Rectal smooth muscle tissue (tissue), 1 donor: Measurements from ENCODE around the gene RHCE.
"Not testable (repeated sequence)": the region's sequence is repeated elsewhere in the genome, so short reads cannot be mapped to it uniquely, and the experiment has no call there.

ENCODE experiments used
- H3K27ac ChIP-seq: one replicate; pipeline ENCODE4 v1.7.0; 2013; ENCODE audit warnings: low read depth, low read length, inconsistent platforms
- H3K27me3 ChIP-seq: one replicate; pipeline ENCODE4 v1.7.0; 2013; ENCODE audit warnings: low read length; ENCODE audit not compliant: control insufficient read depth, insufficient read depth
- H3K36me3 ChIP-seq: one replicate; pipeline ENCODE4 v1.7.0; 2013; ENCODE audit warnings: low read length; ENCODE audit not compliant: control insufficient read depth, insufficient read depth
- H3K4me1 ChIP-seq: one replicate; pipeline ENCODE4 v1.7.0; 2013; ENCODE audit warnings: low read length; ENCODE audit not compliant: control insufficient read depth, insufficient read depth
- H3K4me3 ChIP-seq: one replicate; pipeline ENCODE4 v1.7.0; 2013; ENCODE audit warnings: low read length
- H3K9ac ChIP-seq: one replicate; pipeline ENCODE4 v1.7.0; 2013; ENCODE audit warnings: low read length

RHCE gene

GRCh38 chr1:25371757-25372156 is 48.9 kb downstream of the RHCE start:
- not testable (repeated sequence) for H3K4me1 ChIP-seq, H3K27ac ChIP-seq, H3K9ac ChIP-seq, H3K27me3 ChIP-seq, H3K36me3 ChIP-seq, H3K4me3 ChIP-seq

DNA sequence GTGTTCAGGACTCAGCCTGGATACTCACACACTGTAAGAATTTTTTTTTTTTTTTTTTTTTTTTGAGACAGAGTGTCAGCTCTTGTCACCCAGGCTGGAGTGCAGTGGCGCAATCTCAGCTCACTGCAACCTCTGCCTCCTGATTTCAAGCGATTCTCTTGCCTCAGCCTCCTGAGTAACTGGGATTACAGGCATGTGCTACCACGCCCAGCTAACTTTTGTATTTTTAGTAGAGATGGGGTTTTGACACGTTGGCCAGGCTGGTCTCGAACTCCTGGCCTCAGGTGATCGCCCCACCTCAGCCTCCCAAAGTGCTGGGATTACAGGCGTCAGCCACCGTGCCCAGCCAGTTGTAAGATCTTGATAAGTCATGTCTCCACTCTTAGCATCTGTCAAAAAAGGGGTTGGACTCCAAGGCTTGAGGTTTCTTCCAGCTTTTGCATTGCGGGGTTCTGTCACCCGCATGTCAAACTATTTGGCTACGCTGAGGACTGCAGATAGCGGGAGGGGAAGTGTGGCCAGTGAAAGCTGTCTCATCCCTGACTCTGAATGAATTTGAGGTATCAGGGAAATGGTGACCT is 50.8 kb downstream of the RHCE start:
- H3K27me3 ChIP-seq, H3K27ac ChIP-seq, H3K4me3 ChIP-seq, H3K4me1 ChIP-seq, H3K36me3 ChIP-seq, H3K9ac ChIP-seq: not testable (repeated sequence)

- H3K9ac ChIP-seq, result no peak overlapping the region
- no peak overlapping the region for H3K4me3 ChIP-seq
- H3K4me1 ChIP-seq, result no peaks in the 10 kb centered on the region
- no peak overlapping the region for H3K27ac ChIP-seq
- H3K36me3 ChIP-seq, result no peaks in the 10 kb centered on the region
- H3K27me3 ChIP-seq, result no peaks in the 10 kb centered on the region
Measured at GRCh38 chr1:25369241-25369640, 51.4 kb downstream of the RHCE start.

GRCh38 chr1:25362634-25363559 is 57.7 kb downstream of the RHCE start:
- not testable (repeated sequence) for H3K4me3 ChIP-seq, H3K9ac ChIP-seq, H3K27ac ChIP-seq, H3K4me1 ChIP-seq, H3K27me3 ChIP-seq
- peaks cover 14% of the 10 kb centered on the region for H3K36me3 ChIP-seq

DNA sequence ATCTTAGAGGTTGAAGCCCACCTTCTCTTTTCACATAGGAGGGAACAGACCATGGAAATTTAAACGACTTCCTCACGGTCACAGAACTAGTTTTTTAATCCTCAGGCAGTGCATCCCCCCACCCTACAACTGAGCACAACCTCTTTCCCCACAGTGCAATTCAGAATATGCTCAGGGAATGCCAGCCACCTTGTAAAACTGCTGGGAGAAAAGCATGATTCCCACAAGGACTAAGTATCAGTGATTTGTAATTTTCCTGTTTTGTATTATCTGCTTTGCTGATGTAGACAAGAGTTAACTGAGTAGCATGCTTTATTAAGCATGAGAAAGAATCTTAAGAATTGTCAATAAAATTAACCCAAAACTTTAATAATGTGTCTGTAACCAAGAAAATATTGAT is 58.7 kb downstream of the RHCE start:
- Histone ChIP-seq H3K27me3 (no peaks in the 10 kb centered on the region), H3K9ac (no peak overlapping the region), H3K36me3 (peaks cover 14% of the 10 kb centered on the region), H3K4me3 (no peak overlapping the region), H3K4me1 (peaks cover 3% of the 10 kb centered on the region), H3K27ac (no peak overlapping the region)

DNA sequence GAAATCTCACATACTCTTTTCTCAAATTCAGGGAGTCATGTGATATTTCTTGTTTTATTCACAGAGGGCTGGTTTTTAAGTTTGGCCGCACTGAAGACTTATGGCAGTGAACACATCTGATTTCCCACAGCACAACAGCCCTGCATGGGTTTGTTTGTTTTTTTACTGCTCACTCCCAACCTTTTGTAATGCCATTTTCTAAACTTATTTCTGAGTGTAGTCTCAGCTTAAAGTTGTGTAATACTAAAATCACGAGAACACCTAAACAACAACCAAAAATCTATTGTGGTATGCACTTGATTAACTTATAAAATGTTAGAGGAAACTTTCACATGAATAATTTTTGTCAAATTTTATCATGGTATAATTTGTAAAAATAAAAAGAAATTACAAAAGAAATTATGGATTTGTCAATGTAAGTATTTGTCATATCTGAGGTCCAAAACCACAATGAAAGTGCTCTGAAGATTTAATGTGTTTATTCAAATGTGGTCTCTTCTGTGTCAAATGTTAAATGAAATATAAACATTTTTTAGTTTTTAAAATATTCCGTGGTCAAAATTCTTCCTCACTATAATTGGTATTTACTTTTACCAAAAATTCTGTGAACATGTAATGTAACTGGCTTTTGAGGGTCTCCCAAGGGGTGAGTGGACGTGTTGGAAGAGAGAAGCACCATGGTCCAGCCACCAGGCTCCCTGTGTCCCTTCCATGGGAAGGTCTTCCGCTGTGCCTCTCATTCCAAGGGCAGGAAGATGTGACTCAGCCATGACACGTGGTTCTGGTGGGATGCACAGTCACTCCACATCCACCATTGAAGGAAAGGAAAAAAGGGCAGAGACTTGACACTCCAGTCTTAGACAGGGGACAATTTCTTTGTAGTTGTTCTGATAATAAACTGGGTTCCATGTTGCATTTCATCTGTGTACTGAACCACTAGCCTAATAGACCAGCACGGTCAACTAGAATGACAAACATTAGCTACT is 59.7 kb downstream of the RHCE start:
- Histone ChIP-seq H3K36me3 (peaks cover 20% of the 10 kb centered on the region), H3K4me3 (no peak overlapping the region), H3K4me1 (peaks cover 3% of the 10 kb centered on the region), H3K9ac (no peak overlapping the region), H3K27ac (no peak overlapping the region), H3K27me3 (no peaks in the 10 kb centered on the region)

DNA sequence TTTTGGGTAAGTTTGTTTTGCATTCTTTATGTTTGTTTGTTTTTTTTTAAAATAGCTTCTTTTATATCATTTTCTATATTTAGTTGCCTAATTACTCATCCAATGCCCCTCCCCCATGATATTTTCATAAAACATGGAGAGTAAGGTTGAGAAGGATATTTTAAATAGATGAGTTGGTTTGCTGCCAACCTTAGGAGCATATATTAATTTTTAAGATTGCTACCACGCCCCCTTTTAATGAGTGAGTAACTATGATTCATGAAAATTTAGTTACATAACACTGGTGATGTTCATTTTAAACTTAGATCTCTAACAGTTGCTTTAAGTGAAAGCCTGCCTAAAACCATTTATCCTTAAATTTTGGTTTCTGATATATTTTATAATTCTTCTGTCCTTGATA is 63.8 kb downstream of the RHCE start:
- Histone ChIP-seq H3K4me1 (peaks cover 2% of the 10 kb centered on the region), H3K27me3 (no peaks in the 10 kb centered on the region), H3K9ac (no peak overlapping the region), H3K36me3 (peaks cover 26% of the 10 kb centered on the region), H3K27ac (no peak overlapping the region), H3K4me3 (no peak overlapping the region)

GRCh38 chr1:25356441-25356840 is 64.2 kb downstream of the RHCE start:
- Histone ChIP-seq H3K4me1 (no peaks in the 10 kb centered on the region), H3K4me3 (no peak overlapping the region), H3K9ac (no peak overlapping the region), H3K27ac (no peak overlapping the region), H3K27me3 (no peaks in the 10 kb centered on the region), H3K36me3 (peaks cover 21% of the 10 kb centered on the region)

DNA sequence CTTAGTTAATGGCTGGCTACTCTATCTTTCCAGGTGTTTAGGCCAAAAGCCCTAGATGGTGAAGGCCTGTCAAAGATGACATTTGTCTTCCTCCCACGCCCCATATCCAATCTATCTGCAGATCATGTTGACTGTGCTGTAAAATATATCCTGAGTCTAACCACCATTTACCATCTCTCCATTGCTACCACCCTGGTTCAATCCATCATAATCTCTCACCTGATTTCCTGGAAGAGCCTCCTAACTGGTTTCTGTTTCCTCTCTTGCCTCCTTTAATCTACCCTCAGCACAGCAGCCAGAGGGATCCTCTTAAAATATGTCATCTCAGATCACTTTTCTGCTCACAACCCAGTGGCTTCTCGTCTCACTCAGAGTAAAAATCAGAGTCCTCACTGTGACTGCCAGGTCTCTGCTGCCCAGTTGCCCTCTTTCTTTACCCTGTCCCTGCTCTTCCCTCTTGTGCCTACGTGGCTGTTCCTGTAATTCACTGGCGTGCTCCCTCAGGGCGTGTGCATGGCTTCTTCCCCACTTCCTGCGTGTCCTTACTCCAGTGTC is 64.7 kb downstream of the RHCE start:
- peaks cover 16% of the 10 kb centered on the region for H3K36me3 ChIP-seq
- no peaks in the 10 kb centered on the region for H3K27me3 ChIP-seq
- H3K4me3 ChIP-seq, result no peak overlapping the region
- no peak overlapping the region for H3K9ac ChIP-seq
- H3K27ac ChIP-seq, result no peak overlapping the region
- H3K4me1 ChIP-seq, result no peaks in the 10 kb centered on the region

- H3K9ac ChIP-seq, result no peak overlapping the region
- H3K27ac ChIP-seq, result no peak overlapping the region
- H3K4me3 ChIP-seq, result no peak overlapping the region
- H3K27me3 ChIP-seq, result no peaks in the 10 kb centered on the region
- peaks cover 8% of the 10 kb centered on the region for H3K36me3 ChIP-seq
- no peaks in the 10 kb centered on the region for H3K4me1 ChIP-seq
Measured at GRCh38 chr1:25349606-25350005, 71.0 kb downstream of the RHCE start.

DNA sequence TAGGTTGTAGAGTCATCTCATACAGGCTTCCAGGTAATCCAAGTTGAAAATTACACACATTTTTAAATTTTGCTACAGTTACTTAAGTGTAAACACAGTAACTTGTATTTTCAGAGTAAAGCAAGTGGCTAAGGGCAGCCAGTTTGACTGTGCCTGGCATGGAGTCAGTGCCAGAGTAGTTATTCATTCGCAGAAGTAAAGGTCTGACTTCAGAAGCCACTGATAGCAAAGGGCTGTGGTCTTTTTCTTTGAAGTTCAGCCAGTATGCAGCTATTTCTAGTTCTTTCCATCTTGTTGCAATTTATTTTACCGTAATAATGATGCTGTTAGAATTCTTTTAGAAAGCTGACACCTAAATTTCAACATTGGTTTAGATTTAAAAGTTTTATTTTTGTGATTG is 73.1 kb downstream of the RHCE start:
- Histone ChIP-seq H3K9ac (no peak overlapping the region), H3K27me3 (no peaks in the 10 kb centered on the region), H3K4me3 (no peak overlapping the region), H3K4me1 (no peaks in the 10 kb centered on the region), H3K36me3 (peaks cover 2% of the 10 kb centered on the region), H3K27ac (no peak overlapping the region)

DNA sequence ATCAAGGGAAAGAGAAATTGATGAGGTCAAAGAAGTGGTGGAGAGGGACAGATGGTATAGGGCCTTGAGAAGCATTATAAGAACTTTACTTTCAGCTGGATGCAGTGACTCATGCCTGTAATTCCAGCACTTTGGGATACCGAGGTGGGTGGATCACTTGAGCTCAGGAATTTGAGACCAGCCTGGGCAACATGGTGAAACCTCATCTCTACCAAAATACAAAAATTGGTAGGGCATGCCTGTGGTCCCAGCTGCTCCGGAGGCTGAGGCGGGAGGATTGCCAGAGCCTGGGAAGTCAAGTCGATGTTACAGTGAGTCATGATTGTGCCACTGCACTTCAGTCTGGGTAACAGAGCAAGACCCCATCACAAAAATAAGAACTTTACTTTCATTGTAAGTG is 76.8 kb downstream of the RHCE start:
- Histone ChIP-seq H3K9ac (no peak overlapping the region), H3K4me1 (peaks cover 7% of the 10 kb centered on the region), H3K27me3 (no peaks in the 10 kb centered on the region), H3K27ac (no peak overlapping the region), H3K4me3 (no peak overlapping the region), H3K36me3 (peaks cover 2% of the 10 kb centered on the region)
